Esophagus muscularis mucosa (tissue), 4 donors: ENCODE results near the gene CDK2. TPM values are rescaled to one million over a fixed set of nuclear protein-coding genes. Genes with fewer than 3 reads are reported as not detected.
A peak's percentile ranks its signal among the peaks of the same experiment; 100 is the strongest.

Source experiments
- DNase-seq: peaks from one replicate; pipeline ENCODE4 v3.0.0-alpha.2; 2017; ENCODE audit errors: extremely low spot score
- H3K27ac ChIP-seq, 4 donors: fragments of 200-600 bp; sonication (generic); replicated peaks in 1 of 4; 1 replicate in 3 of 4; 2 replicates in 1 of 4; pipeline ENCODE4 v1.5.1; 2016 to 2019; ENCODE audit warnings: mild to moderate bottlenecking in 1 of 4
- H3K27me3 ChIP-seq, 4 donors: fragments of 200-600 bp; sonication (generic); one replicate each; pipeline versions ENCODE4 v1.5.1 to v1.6.0; 2016 to 2019
- H3K36me3 ChIP-seq, 4 donors: fragments of 200-600 bp; sonication (generic); one replicate each; pipeline ENCODE4 v1.5.1; 2016 to 2019
- H3K4me1 ChIP-seq, 4 donors: fragments of 200-600 bp; sonication (generic); one replicate each; pipeline ENCODE4 v1.5.1; 2016 to 2019
- H3K4me3 ChIP-seq, 4 donors: fragments of 200-600 bp; sonication (generic); 1 replicate in 2 of 4; 2 replicates in 2 of 4; pipeline ENCODE4 v1.5.1; 2016 to 2019; ENCODE audit warnings: mild to moderate bottlenecking in 4 of 4, moderate library complexity in 1 of 4
- H3K9me3 ChIP-seq, 4 donors: fragments of 200-600 bp; sonication (generic); 1 replicate in 3 of 4; 2 replicates in 1 of 4; pipeline ENCODE4 v1.5.1; 2016 to 2019
- CTCF ChIP-seq, 3 experiments: fragments of 200-600 bp in 2 of 3; fragments of 450-650 bp in 1 of 3; sonication (generic) in 2 of 3; IDR thresholded peaks; one replicate each; pipeline ENCODE4 v1.5.1; 2017 to 2019; ENCODE audit warnings: antibody characterized with exemption in 3 of 3, mild to moderate bottlenecking in 2 of 3, moderate library complexity in 1 of 3
- EP300 ChIP-seq: sonication (generic); formaldehyde crosslinking; IDR thresholded peaks from one replicate; pipeline ENCODE4 v1.6.1; 2017; ENCODE audit warnings: antibody characterized with exemption
- POLR2A ChIP-seq: fragments of 450-650 bp; IDR thresholded peaks from one replicate; pipeline ENCODE4 v1.6.1; 2017; ENCODE audit warnings: antibody characterized with exemption, moderate library complexity, mild to moderate bottlenecking, low read depth
- POLR2AphosphoS5 ChIP-seq, 2 donors: sonication (generic); formaldehyde crosslinking; IDR thresholded peaks; one replicate each; pipeline ENCODE4 v1.6.1; 2017; ENCODE audit warnings: antibody characterized with exemption in 2 of 2
- WGBS: methylation state at CpG from one replicate; pipeline ENCODE4 v1.1.5; 2018; 5-methylcytosine and 5-hydroxymethylcytosine counted together
- intact Hi-C: fragments of 100-400 bp; cut with DNase I; formaldehyde crosslinking; loops from one replicate; pipeline ENCODE4 v1.15.1; 2023
- total RNA-seq, 4 donors: library from RNA; depleted of rRNA; stranded (reverse); fragments of >200 nt; gene quantifications; one replicate each; pipeline versions ENCODE4 v1.1.0 to v1.2.1, GENCODE V29; 2016

Gene CDK2
- total RNA-seq, 4 donors from 2014 or later: 35.3 to 84.9 (median 57.1) TPM

- Histone ChIP-seq H3K4me3 (peak overlapping the region; percentile 79 to 90 (median 89)), H3K36me3 (peaks cover 0 to 23% (median 14%) of the 10 kb centered on the region in 4 donors), H3K4me1 (peaks cover 27 to 62% (median 52%) of the 10 kb centered on the region in 4 donors), H3K27ac (peak overlapping the region; percentile 92 to 98 (median 96)), H3K27me3 (no peaks in the 10 kb centered on the region), H3K9me3 (no peaks in the 10 kb centered on the region)
- TF ChIP-seq POLR2AphosphoS5 (IDR thresholded peaks at IDR 0.05) (no peak), EP300 (no peak), POLR2A (no peak), CTCF (IDR thresholded peaks at IDR 0.05) (no peak)
- intact Hi-C loops: loop anchor here (5.0 kb wide), 1 partner anchor 99 kb away; the partner anchor contains the start of gene DNAJC14
- no peak for DNase-seq
- WGBS: 15% methylated on average over 10 of the region's 10 CpGs
Measured at GRCh38 chr12:55925870-55926737, 40.5 kb upstream of the CDK2 start.

GRCh38 chr12:55926738-55927587 is 39.7 kb upstream of the CDK2 start:
- DNase-seq: peak; percentile 98
- intact Hi-C loops: loop anchor here (5.0 kb wide), 1 partner anchor 100 kb away; the partner anchor contains the start of gene DNAJC14
- Histone ChIP-seq H3K9me3 (no peaks in the 10 kb centered on the region), H3K36me3 (peaks cover 0 to 19% (median 11%) of the 10 kb centered on the region in 4 donors), H3K4me3 (peak overlapping the region; percentile 79 to 90 (median 89)), H3K27ac (peak overlapping the region; percentile 92 to 98 (median 96)), H3K4me1 (peaks cover 32 to 58% (median 49%) of the 10 kb centered on the region in 4 donors), H3K27me3 (no peaks in the 10 kb centered on the region)
- WGBS: 1% methylated on average over 40 of the region's 42 CpGs
- TF ChIP-seq EP300 (no peak), POLR2AphosphoS5 (IDR thresholded peaks at IDR 0.05) (peak; percentile 66 to 68), CTCF (IDR thresholded peaks at IDR 0.05) (peak; percentile 70 to 82 (median 81)), POLR2A (no peak)

GRCh38 chr12:55927588-55928502 is 38.8 kb upstream of the CDK2 start, which contains the start of gene PYM1:
TSS of gene PYM1 (minus strand) at chr12:55927894. CDS start at chr12:55927761, 133 bp downstream.
- Histone ChIP-seq H3K27ac (peak within 1 kb of the TSS; percentile 92 to 98 (median 96)), H3K27me3 (no peaks in the 10 kb centered on the region), H3K4me3 (peak within 1 kb of the TSS; percentile 79 to 90 (median 89)), H3K36me3 (peaks cover 0 to 14% (median 5%) of the 10 kb centered on the region in 4 donors), H3K9me3 (no peaks in the 10 kb centered on the region), H3K4me1 (peaks cover 36 to 64% (median 54%) of the 10 kb centered on the region in 4 donors)
- intact Hi-C loops: loop anchor here (5.0 kb wide), 1 partner anchor 101 kb away; the partner anchor contains the start of gene DNAJC14
- DNase-seq: peak; percentile 93
- WGBS: 14% methylated on average over 28 of the region's 49 CpGs
- peak; percentile 47 for TF ChIP-seq POLR2A
- no peak for TF ChIP-seq CTCF (IDR thresholded peaks at IDR 0.05)
- TF ChIP-seq EP300: no peak
- peak; percentile 34 to 71 for TF ChIP-seq POLR2AphosphoS5 (IDR thresholded peaks at IDR 0.05)
